Measurements from ENCODE around the gene EDEM2. TPM values are rescaled to one million over a fixed set of nuclear protein-coding genes. Genes with fewer than 3 reads are reported as not detected.
A peak's percentile ranks its signal among the peaks of the same experiment; 100 is the strongest.

The EDEM2 gene
- total and polyA plus RNA-seq, 2 of the 4 experiments (the other 2 are of a cell fraction): 19.0 to 27.4 TPM

GRCh38 chr20:35171438-35171752 is 24.3 kb upstream of the EDEM2 start:
- intact Hi-C loops (cut with micrococcal nuclease): no loop called here
- no peaks in the 10 kb centered on the region for H3K9me3 ChIP-seq (ENCODE audit: control insufficient read depth, insufficient read depth, low read length)
- H3K79me1 ChIP-seq (ENCODE audit: low read depth in 1 of 2, low read length in 2 of 2): no peaks in the 10 kb centered on the region; a peak in 1 of 4 replicates
- peak overlapping the region; percentile 60 for H2BK120ac ChIP-seq (ENCODE audit: low read depth, low read length)
- no CpG with 5 or more reads among the region's 1 CpG for WGBS, 2 experiments (ENCODE audit: extremely low coverage in 2 of 2, insufficient read length in 1 of 2)
- peaks cover 2% of the 10 kb centered on the region; the same call in 1 of the 2 replicates for H3K36me3 ChIP-seq (ENCODE audit: control insufficient read depth, insufficient read depth, low read length)
- no peak overlapping the region; the same call in 1 of the 2 replicates for H3K18ac ChIP-seq (ENCODE audit: low read depth, low read length)
- H3K4me3 ChIP-seq (ENCODE audit: insufficient read depth, low read depth, low read length): peak overlapping the region; percentile 53
- BruUV-seq (replicated peaks): no TSS peak
- peak overlapping the region; percentile 86 for H3K4me2 ChIP-seq (ENCODE audit: low read depth, low read length)
- dilution Hi-C loops (cut with HindIII; ENCODE audit: low sequenced_read_pairs, unreplicated experiment): no loop called here
- ChIA-PET CTCF (no interaction called here), POLR2A (ENCODE audit: unreplicated experiment) (no interaction called here)
- H3K56ac ChIP-seq (ENCODE audit: extremely low read depth, insufficient read depth, low read length): no peak overlapping the region
- peak overlapping the region in 1 of 2 experiments; percentile 77; a peak in 2 of 4 replicates for H4K8ac ChIP-seq (ENCODE audit: low read depth in 2 of 2, low read length in 2 of 2)
- H3K9me1 ChIP-seq (ENCODE audit: insufficient read depth, low read length): 0 out of 2 replicates have a peak, but pooled peaks cover 2% of the 10 kb centered on the region
- H2BK15ac ChIP-seq (ENCODE audit: low read depth, low read length): no peak overlapping the region
- H3K27me3 ChIP-seq (ENCODE audit: control insufficient read depth, insufficient read depth, low read length): no peaks in the 10 kb centered on the region
- H4K20me1 ChIP-seq (ENCODE audit: insufficient read depth, low read length): no peaks in the 10 kb centered on the region
- TF ChIP-seq SMC3 (IDR thresholded peaks at IDR 0.05; ENCODE audit: low read depth, low read length) (no peak), ELK1 (IDR thresholded peaks at IDR 0.05; ENCODE audit: borderline replicate concordance, low read depth, low read length) (no peak), MXI1 (IDR thresholded peaks at IDR 0.05; ENCODE audit: borderline replicate concordance, low read depth, low read length) (no peak), BHLHE40 (IDR thresholded peaks at IDR 0.05; ENCODE audit: low read depth, low read length) (no peak), CEBPB (IDR thresholded peaks at IDR 0.05; ENCODE audit: low read depth, low read length) (no peak), RFX5 (IDR thresholded peaks at IDR 0.05; ENCODE audit: low read depth, low read length) (no peak), RCOR1 (IDR thresholded peaks at IDR 0.05; ENCODE audit: insufficient replicate concordance, low read length) (no peak), CHD1 (IDR thresholded peaks at IDR 0.05; ENCODE audit: low read depth, low read length) (no peak), USF2 (IDR thresholded peaks at IDR 0.05; ENCODE audit: low read depth, low read length) (no peak), MAZ (IDR thresholded peaks at IDR 0.05; ENCODE audit: borderline replicate concordance, low read depth, low read length) (no peak), FOS (IDR thresholded peaks at IDR 0.05; ENCODE audit: low read depth, low read length) (no peak), CTCF (conservative IDR thresholded peaks at IDR 0.05; ENCODE audit: low read depth, low read length) (no peak), NFE2L2 (IDR thresholded peaks at IDR 0.05; ENCODE audit: low read depth, low read length) (no peak), MAFK (IDR thresholded peaks at IDR 0.05; ENCODE audit: low read depth, low read length) (no peak), RAD21 (IDR thresholded peaks at IDR 0.05; ENCODE audit: low read length) (no peak), POLR2A (IDR thresholded peaks at IDR 0.05; ENCODE audit: low read depth, low read length) (no peak)
- peak overlapping the region; percentile 96 for H2AFZ ChIP-seq (replicated peaks; ENCODE audit: low read length, poor library complexity)
- no peak overlapping the region for H2AK5ac ChIP-seq (ENCODE audit: low read depth, low read length)
- H2BK5ac ChIP-seq (ENCODE audit: low read depth, low read length, poor library complexity, severe bottlenecking): no peak overlapping the region
- peak overlapping the region; percentile 31; the same call in 1 of the 2 replicates for H4K91ac ChIP-seq (ENCODE audit: insufficient read depth, low read depth, low read length)
- in situ Hi-C loops (cut with MboI; ENCODE audit: low sequenced_read_pairs): no loop called here
- no peak for DNase-seq
- no peak overlapping the region for H3K23ac ChIP-seq (ENCODE audit: low read depth, low read length)
- H3K14ac ChIP-seq (replicated peaks; ENCODE audit: low read depth, low read length): no peak overlapping the region
- no peak for ATAC-seq (ENCODE audit: low read depth)
- H3K4ac ChIP-seq (ENCODE audit: low read depth, low read length): 0 out of 2 replicates have a peak overlapping the region, but pooled peaks have one; percentile 1
- peak overlapping the region; percentile 12; the same call in 1 of the 2 replicates for H3K9ac ChIP-seq (ENCODE audit: low read depth, low read length)
- no peak overlapping the region for H2AK9ac ChIP-seq (replicated peaks; ENCODE audit: low read depth, low read length, poor library complexity)
- H3K4me1 ChIP-seq (ENCODE audit: control insufficient read depth, insufficient read depth, low read length): peaks cover 8% of the 10 kb centered on the region
- peak overlapping the region; percentile 10; the same call in 1 of the 2 replicates for H4K5ac ChIP-seq (ENCODE audit: low read depth, low read length)
- peak overlapping the region; percentile 2; the same call in 1 of the 2 replicates for H3K27ac ChIP-seq (ENCODE audit: insufficient read depth, low read length)
- no peak overlapping the region for H2BK20ac ChIP-seq (ENCODE audit: low read depth, low read length)

Data from IMR-90 (cell line).